Thoracic aorta (tissue), 2 donors: Measurements from ENCODE around the gene CARS2. TPM values are rescaled to one million over a fixed set of nuclear protein-coding genes. Genes with fewer than 3 reads are reported as not detected.

Experiments used
- ATAC-seq: fragments of 150-250 bp; one replicate; pipeline ENCODE4 v1.8.0; 2017; ENCODE audit warnings: low read depth; ENCODE audit not compliant: insufficient number of reproducible peaks, low FRiP score
- DNase-seq: peaks from one replicate; pipeline ENCODE4 v3.0.0-alpha.2; 2020; ENCODE audit warnings: low spot score
- H3K27ac ChIP-seq, 2 donors: fragments of 200-600 bp; sonication (generic); 1 replicate in 1 of 2; 2 replicates in 1 of 2; pipeline ENCODE4 v1.5.1; 2016; ENCODE audit warnings: mild to moderate bottlenecking in 2 of 2, moderate library complexity in 2 of 2
- H3K27me3 ChIP-seq: fragments of 200-600 bp; sonication (generic); replicated peaks from 2 replicates; pipeline ENCODE4 v1.6.0; 2016; ENCODE audit warnings: mild to moderate bottlenecking; ENCODE audit not compliant: insufficient read depth
- H3K36me3 ChIP-seq: fragments of 200-600 bp; sonication (generic); one replicate; pipeline ENCODE4 v1.5.1; 2016
- H3K4me1 ChIP-seq, 2 donors: fragments of 200-600 bp; sonication (generic); 1 replicate in 1 of 2; 2 replicates in 1 of 2; pipeline versions ENCODE4 v1.5.1 to v1.6.0; 2016; ENCODE audit warnings: low read depth in 2 of 2, mild to moderate bottlenecking in 1 of 2; ENCODE audit not compliant: control insufficient read depth in 1 of 2
- H3K4me3 ChIP-seq: fragments of 200-600 bp; sonication (generic); 2 replicates; pipeline ENCODE4 v1.5.1; 2016; ENCODE audit warnings: mild to moderate bottlenecking
- H3K9me3 ChIP-seq: fragments of 200-600 bp; sonication (generic); 2 replicates; pipeline ENCODE4 v1.5.1; 2016
- CTCF ChIP-seq: fragments of 200-600 bp; sonication (generic); IDR thresholded peaks from one replicate; pipeline ENCODE4 v1.5.1; 2019; ENCODE audit warnings: antibody characterized with exemption
- total RNA-seq, 2 donors: library from RNA; depleted of rRNA; stranded (reverse); fragments of >200 nt; gene quantifications; one replicate each; pipeline versions ENCODE4 v1.1.0 to v1.2.3, GENCODE V29; 2016

CARS2 gene
- total RNA-seq, 2 donors from 2014 or later: 45.9 to 70.4 TPM

- TF ChIP-seq CTCF: no peak
- DNase-seq (no peak), ATAC-seq (no peak)
- Histone ChIP-seq H3K4me1 (peaks cover 10 to 25% of the 10 kb centered on the region in 2 donors), H3K9me3 (no peaks in the 10 kb centered on the region), H3K4me3 (no peak overlapping the region), H3K36me3 (peaks cover 39% of the 10 kb centered on the region), H3K27ac (no peak overlapping the region), H3K27me3 (no peaks in the 10 kb centered on the region)
Measured at GRCh38 chr13:110700641-110701040, 5.3 kb downstream of the CARS2 start.

- Histone ChIP-seq H3K36me3 (peaks cover 39% of the 10 kb centered on the region), H3K4me3 (no peak overlapping the region), H3K27me3 (no peaks in the 10 kb centered on the region), H3K27ac (no peak overlapping the region), H3K9me3 (no peaks in the 10 kb centered on the region), H3K4me1 (peaks cover 8 to 21% of the 10 kb centered on the region in 2 donors)
- no peak for ATAC-seq
- TF ChIP-seq CTCF: no peak
- DNase-seq: no peak
Measured at GRCh38 chr13:110700186-110700585, 5.7 kb downstream of the CARS2 start.

- H3K27ac ChIP-seq: no peak overlapping the region
- no peaks in the 10 kb centered on the region for H3K9me3 ChIP-seq
- DNase-seq: no peak
- TF ChIP-seq CTCF: no peak
- H3K4me3 ChIP-seq: no peak overlapping the region
- H3K4me1 ChIP-seq: peaks cover 2 to 14% of the 10 kb centered on the region in 2 donors
- H3K36me3 ChIP-seq: peaks cover 39% of the 10 kb centered on the region
- no peak for ATAC-seq
- H3K27me3 ChIP-seq: no peaks in the 10 kb centered on the region
Measured at GRCh38 chr13:110699148-110700145, 6.5 kb downstream of the CARS2 start.

GRCh38 chr13:110698689-110699088, 7.2 kb downstream of the CARS2 start:
- H3K36me3 ChIP-seq: peaks cover 44% of the 10 kb centered on the region
- H3K27ac ChIP-seq: no peak overlapping the region
- no peak for TF ChIP-seq CTCF
- no peaks in the 10 kb centered on the region for H3K9me3 ChIP-seq
- H3K4me1 ChIP-seq: peaks cover 0 to 12% of the 10 kb centered on the region in 2 donors
- DNase-seq (no peak), ATAC-seq (no peak)
- H3K4me3 ChIP-seq: no peak overlapping the region
- no peaks in the 10 kb centered on the region for H3K27me3 ChIP-seq

- DNase-seq (no peak), ATAC-seq (no peak)
- H3K9me3 ChIP-seq: no peaks in the 10 kb centered on the region
- no peaks in the 10 kb centered on the region for H3K27me3 ChIP-seq
- H3K4me3 ChIP-seq: no peak overlapping the region
- H3K27ac ChIP-seq: no peak overlapping the region
- H3K36me3 ChIP-seq: peaks cover 44% of the 10 kb centered on the region
- H3K4me1 ChIP-seq: peaks cover 0 to 7% of the 10 kb centered on the region in 2 donors
- no peak for TF ChIP-seq CTCF
Measured at GRCh38 chr13:110697842-110698241, 8.1 kb downstream of the CARS2 start.
